Testis (tissue), 3 donors: ENCODE data around the gene LYAR. TPM values are rescaled to one million over a fixed set of nuclear protein-coding genes. Genes with fewer than 3 reads are reported as not detected.

Experiments used
- DNase-seq: peaks from one replicate; pipeline ENCODE4 v3.0.0-alpha.2; 2019
- H3K27ac ChIP-seq, 2 donors: fragments of 200-600 bp; sonication (generic); one replicate each; pipeline ENCODE4 v1.5.1; 2019
- H3K27me3 ChIP-seq: fragments of 200-600 bp; sonication (generic); one replicate; pipeline ENCODE4 v1.5.1; 2019
- H3K36me3 ChIP-seq: fragments of 200-600 bp; sonication (generic); one replicate; pipeline ENCODE4 v1.5.1; 2017; ENCODE audit warnings: low read depth; ENCODE audit errors: missing control alignments
- H3K4me1 ChIP-seq: fragments of 200-600 bp; sonication (generic); one replicate; pipeline ENCODE4 v1.5.1; 2019
- H3K4me3 ChIP-seq, 2 donors: fragments of 200-600 bp; sonication (generic); one replicate each; pipeline ENCODE4 v1.5.1; 2017 to 2019
- H3K9me3 ChIP-seq: fragments of 200-600 bp; sonication (generic); one replicate; pipeline ENCODE4 v1.5.1; 2017
- POLR2A ChIP-seq: fragments of 450-650 bp; IDR thresholded peaks from one replicate; pipeline ENCODE4 v1.6.1; 2017; ENCODE audit warnings: antibody characterized with exemption, mild to moderate bottlenecking, moderate library complexity
- WGBS, 2 donors: methylation state at CpG; one replicate each; pipeline ENCODE4 v1.1.5; 2018; 5-methylcytosine and 5-hydroxymethylcytosine counted together
- intact Hi-C: fragments of 100-400 bp; cut with DNase I; formaldehyde crosslinking; loops from one replicate; pipeline ENCODE4 v1.15.1; 2023; ENCODE audit warnings: low total_unique reads
- polyA plus RNA-seq: library from polyadenylated mRNA; stranded (reverse); fragments of 350-450 nt; fragmentation: Illumina TruSeq; extraction: RNeasy Lipid Tissue Mini Kit (QIAGEN cat#74804); gene quantifications from one replicate; pipeline ENCODE4 v1.2.3, GENCODE V29; 2014; ENCODE audit warnings: low read depth, low replicate concordance; ENCODE audit not compliant: insufficient read depth
- total RNA-seq, 2 donors: library from RNA; depleted of rRNA; stranded (reverse); fragments of >200 nt; gene quantifications; one replicate each; pipeline ENCODE4 v1.2.3, GENCODE V29; 2016
- TF ChIP-seq, protein P1 (sequence below), 3 experiments: fragments of 450-650 bp in 2 of 3; fragments of 200-600 bp in 1 of 3; sonication (generic) in 1 of 3; IDR thresholded peaks; one replicate each; pipeline ENCODE4 v1.5.1; 2016 to 2019; ENCODE audit warnings: antibody characterized with exemption in 3 of 3, mild to moderate bottlenecking in 2 of 3, moderate library complexity in 1 of 3

LYAR gene
- total and polyA plus RNA-seq, 3 donors from 2014 or later, result 53.8 to 132 (median 63.2) TPM

DNA sequence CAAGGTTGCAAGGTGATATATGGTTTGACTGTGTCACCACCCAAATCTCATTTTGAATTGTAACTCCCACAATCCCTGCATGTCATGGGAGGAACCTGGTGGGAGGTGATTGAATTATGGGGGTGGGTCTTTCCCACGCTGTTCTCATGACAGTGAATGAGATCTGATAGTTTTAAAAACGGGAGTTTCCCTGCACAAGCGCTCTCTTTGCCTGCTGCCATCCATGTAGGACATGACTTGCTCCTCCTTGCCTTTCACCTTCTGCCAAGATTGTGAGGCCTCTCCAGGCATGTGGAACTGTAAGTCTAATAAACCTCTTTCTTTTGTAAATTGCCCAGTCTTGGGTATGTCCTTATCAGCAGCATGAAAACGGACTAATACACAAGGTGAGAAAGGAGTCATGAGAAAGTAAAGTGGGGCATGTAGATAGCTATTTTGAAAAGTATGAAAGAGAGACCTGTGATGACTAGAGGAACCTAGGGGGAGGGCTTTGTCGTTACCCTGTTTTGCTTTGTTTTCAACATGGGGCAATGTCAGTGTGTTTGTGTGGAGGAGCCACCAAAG lies 6.4 kb upstream of the LYAR start:
- no peak overlapping the region for H3K27ac ChIP-seq
- H3K4me3 ChIP-seq, result no peak overlapping the region
- H3K9me3 ChIP-seq, result no peaks in the 10 kb centered on the region
- no peaks in the 10 kb centered on the region for H3K27me3 ChIP-seq
- no peak for DNase-seq
- 94 to 95% methylated on average over 5 of the region's 5 CpGs for WGBS, 2 donors
- no peaks in the 10 kb centered on the region for H3K4me1 ChIP-seq
- intact Hi-C loops, result no loop called here
- no peaks in the 10 kb centered on the region for H3K36me3 ChIP-seq
- TF ChIP-seq POLR2A, result no peak
- TF ChIP-seq, protein P1, sequence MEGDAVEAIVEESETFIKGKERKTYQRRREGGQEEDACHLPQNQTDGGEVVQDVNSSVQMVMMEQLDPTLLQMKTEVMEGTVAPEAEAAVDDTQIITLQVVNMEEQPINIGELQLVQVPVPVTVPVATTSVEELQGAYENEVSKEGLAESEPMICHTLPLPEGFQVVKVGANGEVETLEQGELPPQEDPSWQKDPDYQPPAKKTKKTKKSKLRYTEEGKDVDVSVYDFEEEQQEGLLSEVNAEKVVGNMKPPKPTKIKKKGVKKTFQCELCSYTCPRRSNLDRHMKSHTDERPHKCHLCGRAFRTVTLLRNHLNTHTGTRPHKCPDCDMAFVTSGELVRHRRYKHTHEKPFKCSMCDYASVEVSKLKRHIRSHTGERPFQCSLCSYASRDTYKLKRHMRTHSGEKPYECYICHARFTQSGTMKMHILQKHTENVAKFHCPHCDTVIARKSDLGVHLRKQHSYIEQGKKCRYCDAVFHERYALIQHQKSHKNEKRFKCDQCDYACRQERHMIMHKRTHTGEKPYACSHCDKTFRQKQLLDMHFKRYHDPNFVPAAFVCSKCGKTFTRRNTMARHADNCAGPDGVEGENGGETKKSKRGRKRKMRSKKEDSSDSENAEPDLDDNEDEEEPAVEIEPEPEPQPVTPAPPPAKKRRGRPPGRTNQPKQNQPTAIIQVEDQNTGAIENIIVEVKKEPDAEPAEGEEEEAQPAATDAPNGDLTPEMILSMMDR (IDR thresholded peaks at IDR 0.05), result no peak

DNA sequence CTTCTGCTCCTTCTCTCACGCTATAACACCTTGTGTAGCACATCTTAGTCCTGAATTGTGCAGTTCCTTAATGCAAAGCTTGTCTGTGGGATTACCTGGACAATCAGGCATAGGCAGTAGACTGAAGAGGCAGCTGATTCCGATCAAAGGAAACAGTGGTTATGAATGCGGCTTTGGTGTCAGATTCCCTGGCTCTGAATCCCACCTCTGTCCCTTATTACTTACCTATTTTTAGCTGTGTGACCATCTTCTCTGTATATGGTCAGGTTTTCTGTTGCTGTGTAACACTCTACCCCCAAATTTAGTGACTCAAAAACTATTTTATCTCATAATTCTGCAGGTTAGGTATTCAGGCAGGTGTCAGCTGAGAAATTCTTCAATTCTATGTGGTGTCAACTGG lies 3.3 kb upstream of the LYAR start:
- no peaks in the 10 kb centered on the region for H3K27me3 ChIP-seq
- H3K36me3 ChIP-seq, result no peaks in the 10 kb centered on the region
- no peak overlapping the region for H3K4me3 ChIP-seq
- no peak overlapping the region for H3K27ac ChIP-seq
- DNase-seq, result no peak
- H3K4me1 ChIP-seq, result peaks cover 10% of the 10 kb centered on the region
- no peaks in the 10 kb centered on the region for H3K9me3 ChIP-seq
- intact Hi-C loops, result no loop called here
- no peak for TF ChIP-seq POLR2A
- TF ChIP-seq, protein P1 (IDR thresholded peaks at IDR 0.05), result no peak
- 90 to 94% methylated on average over 3 of the region's 3 CpGs for WGBS, 2 donors

DNA sequence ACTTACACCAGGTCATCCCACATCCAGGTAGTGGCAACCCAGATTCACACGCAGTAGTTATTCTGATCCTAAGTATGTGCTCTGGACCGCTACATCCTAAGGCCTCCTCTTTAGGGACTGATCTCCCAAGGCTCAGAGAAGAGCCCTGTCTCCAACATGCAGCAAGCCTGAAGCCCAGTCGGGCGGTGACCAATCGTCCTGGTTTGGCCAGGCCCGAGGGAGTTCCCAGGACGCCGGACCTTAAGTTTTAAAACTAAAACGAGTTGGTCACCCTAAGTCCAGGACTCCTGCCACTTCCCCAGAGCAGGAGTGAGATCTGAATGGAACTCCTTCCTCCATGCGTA lies 385 bp downstream of the LYAR start:
- DNase-seq, result peak; percentile 32
- 0% methylated on average over 2 to 10 of the region's 10 CpGs for WGBS, 2 donors

DNA sequence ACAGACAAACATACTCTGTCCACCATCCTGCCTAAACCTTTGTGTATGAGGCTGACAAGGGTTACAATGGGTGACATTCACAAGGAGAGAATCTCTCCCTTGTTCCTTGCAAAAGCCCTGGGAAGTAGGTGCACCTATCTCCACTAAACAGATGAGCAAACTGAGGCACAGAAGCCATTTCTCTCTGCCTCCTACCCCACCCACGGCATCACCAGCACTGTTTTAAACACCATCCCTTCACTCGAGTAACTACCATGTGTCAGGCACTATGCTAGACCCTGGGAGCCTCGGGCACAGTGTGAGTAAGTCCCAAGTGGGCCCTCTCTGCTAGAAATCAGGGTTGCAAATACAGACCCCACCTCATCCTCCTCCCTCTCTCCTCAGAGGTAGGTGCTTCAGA lies 899 bp downstream of the LYAR start:
- intact Hi-C loops, result no loop called here
- H3K27me3 ChIP-seq, result no peaks in the 10 kb centered on the region
- H3K4me3 ChIP-seq, result peak overlapping the region; percentile 75 to 80
- TF ChIP-seq POLR2A, result no peak
- TF ChIP-seq, protein P1 (IDR thresholded peaks at IDR 0.05), result no peak
- H3K27ac ChIP-seq, result no peak overlapping the region
- peaks cover 19% of the 10 kb centered on the region for H3K4me1 ChIP-seq
- 24 to 26% methylated on average over 3 of the region's 3 CpGs for WGBS, 2 donors
- H3K9me3 ChIP-seq, result no peaks in the 10 kb centered on the region
- no peaks in the 10 kb centered on the region for H3K36me3 ChIP-seq
- no peak for DNase-seq

More for the DNA sequence above, 385 bp downstream of the LYAR start:
- intact Hi-C loops, result no loop called here
- H3K4me3 ChIP-seq, result peak overlapping the region; percentile 75 to 80
- no peaks in the 10 kb centered on the region for H3K36me3 ChIP-seq
- H3K9me3 ChIP-seq, result no peaks in the 10 kb centered on the region
- H3K27ac ChIP-seq, result peak overlapping the region; percentile 1 to 78
- no peaks in the 10 kb centered on the region for H3K27me3 ChIP-seq
- TF ChIP-seq, protein P1 (IDR thresholded peaks at IDR 0.05), result no peak
- H3K4me1 ChIP-seq, result peaks cover 19% of the 10 kb centered on the region

DNA sequence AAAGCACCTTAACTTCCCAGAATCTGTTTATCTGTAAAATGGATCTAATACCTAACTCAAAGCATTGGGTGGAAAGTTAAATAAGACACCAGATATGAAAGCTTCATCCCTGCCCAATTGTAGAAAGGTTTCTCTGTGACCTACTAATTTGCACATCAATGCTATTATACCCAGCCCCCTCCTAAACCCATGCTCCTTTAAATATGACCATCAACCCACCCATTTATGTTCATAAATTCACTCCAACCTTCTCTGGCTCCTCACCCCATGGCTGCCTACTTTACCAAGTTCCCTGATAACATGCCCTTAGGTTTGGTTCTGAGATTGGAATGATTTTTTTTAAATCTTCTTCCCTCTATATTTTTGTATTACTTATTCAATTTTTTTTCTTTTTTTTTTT lies 1.9 kb downstream of the LYAR start:
- no peaks in the 10 kb centered on the region for H3K9me3 ChIP-seq
- no peak overlapping the region for H3K4me3 ChIP-seq
- H3K4me1 ChIP-seq, result peaks cover 19% of the 10 kb centered on the region
- no peaks in the 10 kb centered on the region for H3K36me3 ChIP-seq
- DNase-seq, result no peak
- H3K27ac ChIP-seq, result no peak overlapping the region
- TF ChIP-seq POLR2A, result no peak
- TF ChIP-seq, protein P1 (IDR thresholded peaks at IDR 0.05), result no peak
- no peaks in the 10 kb centered on the region for H3K27me3 ChIP-seq
- intact Hi-C loops, result no loop called here
